OCI-LY7 (cell line): ENCODE results near the gene USP37. TPM values are rescaled to one million over a fixed set of nuclear protein-coding genes. Genes with fewer than 3 reads are reported as not detected.
A peak's percentile ranks its signal among the peaks of the same experiment; 100 is the strongest.

ENCODE experiments used
- BruUV-seq: library from RNA; stranded (reverse); fragments of 400-500 nt; replicated peaks from 2 replicates; lab custom pipeline; 2021; lab: Mats Ljungman, UMichigan
- CTCF ChIA-PET: fragments of 300-600 bp; sonication (Branson Sonifier 250); formaldehyde crosslinking; loops from one replicate; lab custom pipeline; 2022; ENCODE audit warnings: antibody characterized with exemption; ENCODE audit not compliant: unreplicated experiment; lab: Charles Lee
- POLR2A ChIA-PET: fragments of 300-600 bp; sonication (Branson Sonifier 250); formaldehyde crosslinking; loops from one replicate; lab custom pipeline; 2022; ENCODE audit warnings: antibody characterized with exemption; lab: Charles Lee
- DNase-seq: peaks from one replicate; pipeline ENCODE4 v3.0.0-alpha.2; 2015; ENCODE audit warnings: low spot score
- H2AFZ ChIP-seq: fragments of 200-600 bp; sonication (generic), shearing (Covaris generic); 2 replicates; pipeline ENCODE4 v1.6.1; 2014; ENCODE audit warnings: mild to moderate bottlenecking, antibody characterized with exemption, low read length, moderate library complexity
- H3K27ac ChIP-seq: fragments of 200-600 bp; sonication (generic); 2 replicates; pipeline ENCODE4 v1.5.1; 2014; ENCODE audit warnings: mixed run types, low read depth, mild to moderate bottlenecking, moderate library complexity, low read length, inconsistent platforms; ENCODE audit not compliant: poor library complexity, severe bottlenecking
- H3K36me3 ChIP-seq: fragments of 200-600 bp; sonication (generic); 2 replicates; pipeline ENCODE4 v1.6.1; 2014; ENCODE audit warnings: mild to moderate bottlenecking, antibody characterized with exemption, low read length, moderate library complexity, mixed read lengths; ENCODE audit not compliant: insufficient read depth
- H3K4me1 ChIP-seq: fragments of 200-600 bp; sonication (generic); 2 replicates; pipeline ENCODE4 v1.5.1; 2014; ENCODE audit warnings: mild to moderate bottlenecking, low read length; ENCODE audit not compliant: insufficient read depth, poor library complexity, severe bottlenecking
- H3K4me2 ChIP-seq: fragments of 200-600 bp; sonication (generic); 2 replicates; pipeline ENCODE4 v1.6.1; 2014; ENCODE audit warnings: mild to moderate bottlenecking, low read length
- H3K4me3 ChIP-seq: fragments of 200-600 bp; sonication (generic); 2 replicates; pipeline ENCODE4 v1.5.1; 2014; ENCODE audit warnings: mild to moderate bottlenecking, low read depth, low read length; ENCODE audit not compliant: poor library complexity, severe bottlenecking
- H3K79me2 ChIP-seq: fragments of 200-600 bp; sonication (generic); 2 replicates; pipeline ENCODE4 v1.6.1; 2016; ENCODE audit warnings: low read depth, mild to moderate bottlenecking, low read length, moderate library complexity, mixed read lengths; ENCODE audit not compliant: insufficient read depth
- H3K9me2 ChIP-seq: fragments of 200-600 bp; sonication (generic); 2 replicates; pipeline ENCODE4 v1.6.1; 2016; ENCODE audit warnings: mild to moderate bottlenecking, low read length, mixed read lengths; ENCODE audit not compliant: insufficient read depth
- H3K9me3 ChIP-seq: fragments of 200-600 bp; sonication (generic); 2 replicates; pipeline ENCODE4 v1.6.1; 2014; ENCODE audit warnings: mild to moderate bottlenecking, mixed run types, low read length, mixed read lengths
- H4K20me1 ChIP-seq: fragments of 200-600 bp; sonication (generic); 2 replicates; pipeline ENCODE4 v1.6.1; 2014; ENCODE audit warnings: mild to moderate bottlenecking, antibody characterized with exemption, low read length, moderate library complexity, mixed read lengths; ENCODE audit not compliant: insufficient read depth
- CTCF ChIP-seq: fragments of 200-600 bp; sonication (generic); conservative IDR thresholded peaks from 2 replicates; pipeline ENCODE4 v1.5.1; 2014; ENCODE audit warnings: mild to moderate bottlenecking, antibody characterized with exemption, low read length, moderate library complexity, mixed read lengths
- EZH2phosphoT487 ChIP-seq: fragments of 200-600 bp; sonication (generic); IDR thresholded peaks from 2 replicates; pipeline ENCODE4 v1.6.1; 2018; ENCODE audit warnings: low read depth, borderline replicate concordance, mild to moderate bottlenecking, mixed run types, antibody characterized with exemption, low read length, moderate library complexity, mixed read lengths
- intact Hi-C: fragments of 100-400 bp; cut with micrococcal nuclease; formaldehyde crosslinking; loops from one replicate; pipeline ENCODE4 v1.10.0; 2022; ENCODE audit not compliant: unreplicated experiment
- total RNA-seq, 2 experiments: library from RNA; depleted of rRNA in 1 of 2; stranded (reverse); fragments of >200 nt in 1 of 2; shearing (Covaris generic) in 1 of 2; gene quantifications; 2 replicates each; pipeline ENCODE4 v1.2.3, GENCODE V29; 2014 to 2022

The USP37 gene
- total RNA-seq, 2 experiments from 2014 or later, result 23.3 to 32.4 TPM

DNA sequence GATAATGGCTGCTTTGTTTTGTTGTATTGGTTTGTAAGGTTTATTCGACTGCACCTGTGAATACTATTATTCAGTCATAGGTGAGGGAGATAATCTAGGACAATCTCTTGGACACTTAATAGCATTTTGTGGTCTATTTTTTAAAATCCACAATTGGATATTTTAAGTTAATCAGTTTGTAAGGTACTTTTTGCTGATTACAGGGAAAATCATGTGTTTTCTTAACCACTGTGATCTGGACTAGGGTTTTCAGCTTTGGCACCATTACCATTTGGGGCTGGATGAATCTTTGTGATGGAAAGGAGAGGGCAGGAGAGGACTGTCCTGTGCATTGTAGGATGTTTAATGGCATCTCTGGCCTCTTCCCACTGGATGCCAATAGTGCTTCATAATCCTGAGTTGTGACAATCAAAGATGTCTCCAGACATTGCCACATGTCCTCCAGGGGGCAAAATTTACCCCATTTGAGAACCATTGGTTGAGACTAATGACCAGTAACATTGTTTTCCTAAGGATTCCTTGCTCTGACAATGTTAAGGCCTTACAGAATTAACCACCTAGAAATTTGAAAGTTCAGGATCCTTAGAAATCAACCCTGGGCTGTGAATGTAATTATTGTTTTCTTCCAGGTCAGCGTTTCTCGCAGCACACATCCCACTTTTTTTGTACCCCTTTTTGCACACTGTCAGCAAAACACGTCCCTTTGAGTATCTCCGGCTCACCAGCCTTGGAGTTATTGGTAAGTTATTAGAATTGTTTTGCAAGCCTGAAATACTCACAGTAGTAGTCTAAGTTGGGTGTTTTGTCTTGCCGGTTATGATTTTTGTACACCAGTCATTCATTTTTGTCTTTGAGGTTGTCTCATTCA is 16.1 kb upstream of the USP37 start:
- H3K4me1 ChIP-seq, result peaks cover 22% of the 10 kb centered on the region
- TF ChIP-seq EZH2phosphoT487, result no peak
- 0 out of 2 replicates have a peak, but pooled peaks have one; percentile 41 for TF ChIP-seq CTCF
- no peak overlapping the region for H3K27ac ChIP-seq
- no peak overlapping the region for H3K4me2 ChIP-seq
- BruUV-seq, result no TSS peak
- ChIA-PET CTCF (no interaction called here), POLR2A (no interaction called here)
- H3K36me3 ChIP-seq, result peaks cover 93% of the 10 kb centered on the region
- peaks cover 39% of the 10 kb centered on the region for H3K79me2 ChIP-seq
- no peak overlapping the region for H3K4me3 ChIP-seq
- H3K9me3 ChIP-seq, result no peaks in the 10 kb centered on the region
- intact Hi-C loops, result no loop called here
- no peak for DNase-seq
- no peaks in the 10 kb centered on the region for H3K9me2 ChIP-seq
- H4K20me1 ChIP-seq, result no peaks in the 10 kb centered on the region
- no peak overlapping the region for H2AFZ ChIP-seq

DNA sequence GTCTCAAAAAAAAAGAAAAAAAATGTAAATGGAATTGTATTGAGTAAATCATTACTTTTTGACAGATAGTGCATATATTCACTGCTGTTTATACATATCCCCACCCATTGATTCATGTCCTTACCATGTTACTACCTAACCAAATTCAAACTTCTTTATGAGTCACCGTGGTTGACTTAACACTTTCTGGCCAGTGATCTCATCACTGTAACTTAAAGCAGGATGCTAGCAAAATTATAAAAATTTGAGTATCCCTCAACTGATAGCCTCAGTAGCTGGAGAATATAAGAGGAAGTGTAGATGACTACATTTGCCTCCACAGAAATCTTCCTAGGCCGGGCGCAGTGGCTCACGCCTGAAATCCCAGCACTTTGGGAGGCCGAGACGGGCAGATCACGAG is 13.9 kb upstream of the USP37 start:
- intact Hi-C loops, result no loop called here
- no TSS peak for BruUV-seq
- H3K4me1 ChIP-seq, result peaks cover 16% of the 10 kb centered on the region
- peaks cover 51% of the 10 kb centered on the region for H3K79me2 ChIP-seq
- peaks cover 93% of the 10 kb centered on the region for H3K36me3 ChIP-seq
- ChIA-PET CTCF (no interaction called here), POLR2A (interaction anchor here (1.8 kb wide), 1 partner anchor 12 kb away, joined by 4 read pairs; no protein-coding TSS in a partner anchor)
- H4K20me1 ChIP-seq, result peaks cover 14% of the 10 kb centered on the region
- no peak for TF ChIP-seq EZH2phosphoT487
- TF ChIP-seq CTCF, result no peak
- no peak overlapping the region for H2AFZ ChIP-seq
- no peaks in the 10 kb centered on the region for H3K9me2 ChIP-seq
- no peaks in the 10 kb centered on the region for H3K9me3 ChIP-seq
- H3K4me2 ChIP-seq, result no peak overlapping the region
- DNase-seq, result no peak
- no peak overlapping the region for H3K4me3 ChIP-seq
- no peak overlapping the region for H3K27ac ChIP-seq
